ENCODE results near the gene SMIM23. TPM values are rescaled to one million over a fixed set of nuclear protein-coding genes. Genes with fewer than 3 reads are reported as not detected.

SMIM23 gene
- total RNA-seq: not detected in 2 replicates

GRCh38 chr5:171785517-171785916 lies at the start of gene SMIM23:
TSS of gene SMIM23 (plus strand) at chr5:171785817. CDS start at chr5:171785872, 55 bp downstream.

Other genes with a start within 250 kb of the SMIM23 start
- 64.0 and 75.8 TPM in 2 replicates for gene FBXW11, start 220.8 kb downstream of the SMIM23 start, total RNA-seq

Data from vein endothelial cell (primary cell).